Activated CD4-positive, alpha-beta T cell treated with anti-CD3 and anti-CD28 coated beads, Interleukin-2, amount 50 U/mL, for 1 hour (primary cell): Measurements from ENCODE around the gene PPM1A.
"Not testable (repeated sequence)": the region's sequence is repeated elsewhere in the genome, so short reads cannot be mapped to it uniquely, and the experiment has no call there.

Experiments
- DNase-seq: peaks from one replicate; pipeline ENCODE4 v3.0.0-alpha.2; 2020

The PPM1A gene

DNA sequence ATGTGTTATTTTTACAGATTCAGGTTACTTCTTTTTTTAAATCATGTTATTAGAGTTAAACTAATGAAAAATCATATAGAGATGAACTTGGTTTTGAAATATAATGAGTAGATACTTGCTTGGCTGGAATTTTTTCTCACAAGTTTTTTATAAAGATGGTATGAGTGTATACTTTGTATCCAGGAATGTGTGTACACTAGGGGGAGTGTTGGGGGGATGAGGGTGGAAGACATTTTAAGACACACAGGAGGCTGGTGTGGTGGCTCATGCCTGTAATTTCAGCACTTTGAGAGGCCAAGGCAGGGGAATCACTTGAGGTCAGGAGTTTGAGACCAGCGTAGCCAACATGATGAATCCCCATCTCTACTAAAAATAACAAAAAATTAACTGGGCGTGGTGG, 23.2 kb downstream of the PPM1A start:
- DNase-seq = no peak

DNA sequence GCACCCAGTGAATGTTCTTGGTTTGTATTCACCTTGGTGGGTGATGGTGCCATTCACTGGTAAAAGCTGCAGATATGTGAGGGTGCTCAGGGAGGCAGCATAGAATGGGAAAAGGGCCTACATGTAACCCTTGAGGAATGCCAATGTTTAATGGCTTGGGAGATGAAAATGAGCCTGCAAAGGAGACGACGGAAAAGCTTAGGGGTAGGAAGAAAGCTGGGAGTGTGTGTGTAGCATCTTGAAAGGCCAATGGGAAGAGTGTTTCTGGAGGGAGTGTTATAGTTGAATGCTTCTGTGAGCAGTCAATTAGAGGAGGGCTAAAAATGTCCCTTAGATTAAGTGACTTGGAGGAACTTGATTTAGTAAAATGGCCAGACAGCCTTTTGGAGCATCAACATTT, 24.9 kb downstream of the PPM1A start:
- DNase-seq = no peak

DNA sequence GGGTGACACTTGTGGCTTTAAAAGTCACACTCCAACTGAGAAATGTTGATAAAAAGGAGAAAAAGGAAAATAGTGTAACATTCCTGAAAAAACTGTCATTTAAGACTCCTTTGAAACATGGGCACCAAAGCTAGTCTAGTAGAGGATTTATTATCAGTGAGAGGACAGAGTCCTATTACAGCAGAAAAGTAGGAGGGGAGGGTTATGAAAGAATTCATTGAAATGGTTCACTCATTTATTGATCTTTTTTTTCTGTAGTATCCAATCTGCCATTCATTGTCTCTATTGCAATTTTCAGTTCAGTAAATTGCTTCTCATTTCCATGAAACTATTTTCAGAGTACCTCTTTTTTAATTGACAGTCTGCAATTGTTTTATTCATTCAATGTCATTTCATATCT, 25.4 kb downstream of the PPM1A start:
- no peak for DNase-seq

DNA sequence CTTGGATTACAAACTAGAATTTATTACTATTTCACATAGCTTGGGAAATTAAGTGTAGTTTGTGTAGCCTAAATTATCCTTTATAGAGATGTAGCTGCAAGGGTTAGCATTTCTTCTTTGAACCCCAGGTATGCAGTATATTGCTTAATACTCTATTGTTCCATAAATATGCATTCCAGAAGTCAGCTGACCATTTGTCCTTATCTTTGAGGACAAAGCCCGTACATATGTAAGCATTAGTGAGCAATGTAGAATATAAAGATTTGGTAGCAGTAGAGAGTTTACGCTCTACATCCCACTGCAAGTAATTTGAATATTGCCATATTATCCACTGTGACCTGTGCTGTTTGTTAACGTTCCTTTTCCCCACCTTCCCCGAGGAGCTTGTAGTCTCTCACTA, 26.9 kb downstream of the PPM1A start:
- DNase-seq = no peak

DNA sequence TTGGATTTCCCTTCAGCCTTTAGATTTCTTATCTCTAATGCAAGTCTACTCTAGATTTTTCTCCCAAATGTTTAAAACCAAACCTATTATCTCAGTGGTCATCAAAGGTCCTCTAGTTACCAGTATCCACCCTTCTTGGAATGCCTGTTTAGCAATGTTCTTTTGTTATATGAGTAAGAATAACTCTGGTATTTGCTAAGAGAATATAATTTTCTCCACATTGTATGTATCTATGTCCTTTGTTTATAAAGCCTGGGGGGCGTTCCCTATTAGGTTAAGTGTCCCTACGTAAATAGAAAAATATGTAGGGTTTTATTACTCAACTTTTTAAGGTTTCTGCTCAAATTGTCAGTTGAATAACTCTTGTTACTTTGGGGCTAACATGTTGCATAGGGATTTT, 27.3 kb downstream of the PPM1A start:
- no peak for DNase-seq

DNA sequence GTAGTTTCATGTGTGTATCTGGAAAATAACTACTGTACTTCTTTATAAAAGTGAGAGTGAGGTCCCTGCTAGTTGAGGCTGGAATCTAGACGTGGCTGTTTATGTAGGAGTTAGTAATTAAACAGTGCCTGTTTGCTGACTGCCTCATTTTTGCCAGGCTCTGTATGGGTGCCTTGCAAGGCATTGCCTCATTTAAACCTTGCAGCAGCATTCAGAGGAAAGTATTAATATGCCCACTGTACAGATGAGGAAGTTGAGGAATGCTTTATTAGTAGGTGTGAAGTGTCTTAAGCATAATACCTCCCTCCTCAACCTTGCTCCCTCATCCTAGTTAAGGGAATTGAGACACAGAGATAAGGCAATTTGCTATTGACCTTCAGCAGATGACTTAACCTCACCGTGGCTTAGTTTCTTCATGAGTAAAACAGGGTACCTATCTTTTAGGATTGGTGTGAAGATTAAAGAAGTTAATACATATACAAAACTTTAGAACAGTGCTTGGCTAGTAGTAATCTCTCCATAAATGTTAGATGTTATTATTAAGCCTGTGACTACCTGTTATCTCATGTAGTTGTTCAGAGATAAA, 28.7 kb downstream of the PPM1A start:
- no peak for DNase-seq

DNA sequence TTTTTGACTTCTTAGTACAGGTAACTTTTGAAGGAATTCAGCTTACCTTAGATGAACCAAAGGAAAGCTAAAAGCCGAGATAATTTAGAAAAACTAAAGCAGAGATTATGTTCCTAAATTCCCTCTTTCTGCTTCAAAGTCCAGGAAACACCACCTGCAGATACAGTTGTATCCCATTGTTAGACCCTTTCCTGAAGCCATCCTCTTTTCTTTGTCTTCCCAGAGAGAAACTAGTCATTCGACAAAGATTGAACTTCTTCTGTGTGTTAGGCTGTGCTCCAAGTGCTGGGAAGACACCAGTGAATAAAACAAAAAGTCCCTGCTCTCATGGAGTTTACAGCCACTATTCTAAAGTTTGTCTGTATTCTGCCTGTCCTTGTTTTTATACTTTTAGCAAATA, 29.3 kb downstream of the PPM1A start:
- no peak for DNase-seq

DNA sequence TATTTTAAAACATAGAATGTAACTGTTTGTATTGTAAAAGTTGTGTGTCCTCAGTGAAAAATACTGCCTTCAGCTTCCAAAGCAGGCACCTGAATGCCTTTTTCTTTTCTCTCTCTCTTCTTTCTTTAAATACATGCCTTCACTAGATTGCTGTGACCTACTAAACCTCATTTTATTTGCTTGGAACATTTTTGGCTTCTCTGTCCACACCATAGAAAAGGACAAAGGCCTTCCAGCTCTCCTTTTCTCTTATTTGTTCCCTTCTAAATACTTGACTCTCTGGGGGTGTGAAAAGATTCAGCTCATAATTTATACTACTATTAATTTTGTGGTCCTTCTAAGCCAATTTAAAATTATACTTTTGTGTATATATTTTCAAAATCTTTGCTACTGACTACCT, 38.4 kb downstream of the PPM1A start:
- DNase-seq = no peak

DNA sequence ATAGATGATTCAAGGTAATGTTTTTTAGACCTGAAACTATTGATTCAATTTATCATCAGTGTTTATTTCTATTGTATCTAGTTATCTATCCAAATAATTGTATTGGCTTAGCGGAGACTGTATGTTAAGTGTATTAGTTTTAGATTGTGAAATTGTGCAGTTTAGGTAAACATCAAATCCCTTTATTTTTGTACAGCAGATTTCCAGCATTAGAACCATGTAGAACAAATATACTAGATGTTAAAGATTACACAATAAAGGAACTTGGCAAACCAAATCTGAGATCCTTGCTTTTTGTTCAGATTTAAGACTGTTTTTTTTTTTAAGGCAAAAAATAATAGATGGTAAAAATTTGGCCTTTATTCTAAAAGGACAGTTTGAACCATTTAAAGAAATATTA, 39.3 kb downstream of the PPM1A start:
- no peak for DNase-seq

DNA sequence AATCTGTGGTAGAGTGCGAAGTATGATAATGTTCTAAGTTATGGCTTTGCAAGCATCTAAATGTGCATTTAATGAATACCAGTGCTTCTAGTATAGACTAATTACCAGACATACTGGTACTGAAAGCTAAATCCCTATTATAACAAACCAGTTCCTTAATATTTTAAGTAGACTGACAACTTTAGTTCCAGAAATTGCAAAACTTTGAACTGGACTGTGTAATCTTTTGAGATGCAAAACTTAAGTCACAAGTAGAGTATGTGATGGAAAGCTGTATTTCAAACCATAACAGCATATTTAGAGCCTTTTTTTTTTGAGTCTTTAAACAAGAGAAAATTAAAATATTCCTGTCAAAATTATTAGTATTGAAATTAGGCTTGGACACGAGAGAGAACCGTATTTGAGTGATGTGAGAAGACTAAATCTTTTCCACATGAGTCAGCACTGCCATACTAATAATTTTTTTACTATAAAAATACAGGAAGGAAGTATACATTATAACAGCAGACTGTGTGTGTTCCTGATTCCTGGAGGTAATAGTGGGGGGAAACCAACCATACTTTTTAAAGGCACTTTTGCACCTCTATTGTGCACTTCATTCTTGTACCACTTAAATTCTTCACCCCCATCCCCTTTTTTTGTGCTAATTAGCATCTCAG, 45.5 kb downstream of the PPM1A start:
- DNase-seq = no peak

DNA sequence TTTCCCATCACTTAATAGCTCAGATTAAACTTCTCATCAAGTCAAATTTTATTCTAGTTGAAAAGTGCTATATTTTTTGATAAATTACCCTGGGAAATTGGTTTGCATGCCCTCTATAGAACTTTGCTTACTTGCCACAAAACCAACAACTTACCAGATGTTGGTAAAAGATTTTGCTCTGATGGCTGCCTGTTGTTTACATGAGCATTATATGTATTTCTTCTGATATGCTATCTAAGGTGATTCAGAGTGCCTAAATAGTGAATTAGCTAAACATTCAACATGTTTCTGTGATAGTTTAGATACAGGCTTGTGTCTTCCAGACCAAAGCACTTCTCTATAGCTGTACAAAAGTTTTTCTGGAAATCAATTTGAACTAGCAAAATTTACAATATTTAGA, 51.0 kb downstream of the PPM1A start:
- no peak for DNase-seq

DNA sequence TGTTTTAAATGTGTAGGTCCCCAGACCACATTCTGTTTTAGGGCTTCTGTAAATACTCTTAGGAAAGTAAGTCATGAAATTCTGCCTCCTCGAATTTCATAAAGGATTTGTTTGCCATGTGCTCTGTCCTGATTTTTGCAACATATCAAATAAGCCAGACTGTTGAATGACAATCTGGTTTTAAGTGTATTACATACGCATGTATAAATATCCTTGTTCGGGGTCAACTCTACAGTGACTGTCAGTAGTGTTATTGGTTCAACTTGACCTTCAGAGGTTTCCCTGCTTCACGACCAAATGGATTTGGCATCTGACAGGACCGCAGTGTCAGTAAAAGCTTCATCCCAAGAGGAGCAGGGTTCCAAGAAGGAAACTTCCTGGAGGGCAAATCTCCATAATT, 52.7 kb downstream of the PPM1A start:
- DNase-seq = no peak

DNA sequence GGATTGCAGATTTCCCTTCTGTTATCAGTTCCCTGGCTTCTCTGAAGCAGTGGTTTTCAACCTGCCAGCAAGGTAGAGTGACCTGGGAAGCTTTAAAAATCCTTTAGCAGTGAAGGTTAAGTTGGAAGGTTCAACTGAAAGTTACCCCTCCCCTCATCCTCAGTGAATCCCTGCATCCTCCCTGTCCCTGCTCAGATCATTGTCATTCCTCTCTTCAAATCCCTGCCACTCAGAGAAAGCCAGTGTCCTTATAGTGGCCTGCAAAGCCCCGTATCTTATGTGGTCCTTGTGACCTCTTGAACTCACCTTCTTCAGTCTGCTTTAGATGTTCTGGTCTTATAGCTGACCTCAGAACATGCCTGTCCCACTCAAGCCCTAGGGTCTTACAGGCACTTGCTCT, 53.6 kb downstream of the PPM1A start:
- no peak for DNase-seq

DNA sequence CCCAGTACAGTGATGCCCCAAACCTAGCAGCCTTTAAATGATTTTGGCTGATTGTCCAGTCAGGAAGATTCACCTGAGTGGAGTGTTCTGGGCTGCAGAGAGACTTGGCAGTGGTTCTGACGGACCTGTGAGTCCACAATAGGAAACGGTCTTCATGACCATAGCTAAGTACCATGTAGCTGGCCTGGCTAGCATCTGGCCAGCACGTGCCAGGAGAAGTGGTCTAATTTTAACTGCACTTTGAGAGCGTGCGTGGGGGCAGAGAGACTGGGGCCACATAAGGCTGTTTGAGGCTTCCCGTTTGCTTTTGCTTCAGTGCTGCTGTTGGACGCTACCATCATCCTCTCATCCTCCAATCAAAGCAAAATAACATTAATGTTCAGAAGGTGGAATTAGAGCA, 54.7 kb downstream of the PPM1A start:
- no peak for DNase-seq

DNA sequence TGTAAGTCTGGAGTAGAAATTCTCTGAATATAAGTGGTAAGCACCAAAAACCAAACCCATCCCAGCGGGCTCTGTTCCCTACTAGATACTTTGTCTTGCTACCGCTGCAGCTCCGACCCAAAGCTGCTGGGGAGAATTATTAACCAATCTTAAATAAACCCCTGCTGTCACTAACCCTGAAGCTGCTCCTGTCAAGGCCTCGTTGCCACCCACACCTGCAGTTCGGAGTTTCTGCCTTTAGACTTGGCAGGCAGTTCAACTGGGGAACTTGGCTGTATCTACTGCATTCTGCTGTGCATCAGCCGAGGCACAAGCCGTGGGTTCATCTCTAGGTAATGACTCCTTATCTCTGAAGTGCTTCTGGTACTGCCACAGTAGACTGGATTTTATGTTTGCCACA, 55.5 kb downstream of the PPM1A start:
- DNase-seq = no peak

DNA sequence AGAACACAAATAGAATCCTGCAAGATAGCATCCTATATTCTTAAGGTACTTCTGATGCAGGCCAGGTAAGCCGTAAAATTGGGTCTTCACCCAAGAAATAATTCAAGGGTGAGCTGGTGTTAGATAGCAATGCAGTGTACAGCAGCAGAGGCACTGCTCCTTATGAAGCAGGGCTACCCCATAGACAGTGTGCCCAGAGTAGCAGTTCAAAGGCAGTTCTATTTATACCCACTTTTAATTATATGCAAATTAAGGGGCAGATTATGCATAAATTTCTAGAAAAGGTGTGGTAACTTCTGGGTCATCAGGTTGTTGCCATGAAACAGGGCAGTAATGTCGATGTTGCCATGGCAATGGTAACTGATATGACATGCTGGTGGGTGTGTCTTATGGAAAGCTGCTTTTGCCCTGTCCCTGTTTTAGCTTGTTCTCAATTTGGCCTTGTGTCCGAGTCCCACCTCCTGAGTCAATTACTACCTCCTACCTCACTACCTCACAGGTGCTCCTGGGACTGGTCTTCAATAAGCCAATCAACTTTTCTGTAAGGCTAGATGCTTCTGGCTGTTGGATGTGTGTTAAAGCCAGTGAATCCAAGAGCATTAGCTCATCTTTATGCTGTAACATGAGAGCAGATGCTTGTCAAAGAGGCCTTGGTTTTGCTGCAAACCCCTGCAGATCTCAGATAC, 61.0 kb downstream of the PPM1A start:
- DNase-seq = no peak

DNA sequence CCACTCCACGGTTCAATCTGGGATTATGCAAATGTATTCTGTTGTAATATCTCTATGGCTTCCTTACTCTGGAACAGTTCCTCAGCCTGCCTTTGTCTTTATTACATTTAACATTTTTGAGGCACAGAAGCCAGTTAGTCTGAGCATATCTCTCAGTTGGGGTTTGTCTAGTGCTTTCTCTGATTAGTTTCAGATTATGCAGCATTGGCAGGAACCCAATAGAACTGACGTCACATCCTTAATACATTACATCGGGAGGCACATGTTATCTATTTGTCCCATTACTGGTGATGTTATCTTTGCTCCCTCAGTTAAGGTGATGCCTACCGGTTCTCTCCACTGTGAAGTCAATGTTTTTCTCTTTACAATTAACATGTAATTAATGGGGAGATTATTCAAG, 62.4 kb downstream of the PPM1A start:
- DNase-seq = no peak

DNA sequence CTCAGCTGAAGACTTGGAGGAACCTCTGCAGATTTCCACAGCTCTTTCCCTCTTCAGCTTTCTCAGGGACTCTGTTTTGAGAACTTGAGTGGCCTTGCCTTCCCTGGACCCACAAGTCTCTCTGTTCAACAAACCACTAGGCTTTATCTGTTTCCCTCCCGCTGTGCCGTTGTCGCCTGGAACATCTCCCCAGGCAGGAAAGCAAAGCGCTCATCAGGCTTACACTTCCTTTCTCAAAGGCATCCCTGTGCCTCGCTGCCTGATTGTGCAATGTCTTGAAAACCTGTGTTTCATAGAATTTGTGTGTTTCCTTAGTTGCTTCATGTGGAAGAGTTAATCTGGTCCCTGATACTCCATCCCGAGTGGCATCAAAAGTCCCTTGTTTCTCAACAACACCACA, 64.1 kb downstream of the PPM1A start:
- no peak for DNase-seq

DNA sequence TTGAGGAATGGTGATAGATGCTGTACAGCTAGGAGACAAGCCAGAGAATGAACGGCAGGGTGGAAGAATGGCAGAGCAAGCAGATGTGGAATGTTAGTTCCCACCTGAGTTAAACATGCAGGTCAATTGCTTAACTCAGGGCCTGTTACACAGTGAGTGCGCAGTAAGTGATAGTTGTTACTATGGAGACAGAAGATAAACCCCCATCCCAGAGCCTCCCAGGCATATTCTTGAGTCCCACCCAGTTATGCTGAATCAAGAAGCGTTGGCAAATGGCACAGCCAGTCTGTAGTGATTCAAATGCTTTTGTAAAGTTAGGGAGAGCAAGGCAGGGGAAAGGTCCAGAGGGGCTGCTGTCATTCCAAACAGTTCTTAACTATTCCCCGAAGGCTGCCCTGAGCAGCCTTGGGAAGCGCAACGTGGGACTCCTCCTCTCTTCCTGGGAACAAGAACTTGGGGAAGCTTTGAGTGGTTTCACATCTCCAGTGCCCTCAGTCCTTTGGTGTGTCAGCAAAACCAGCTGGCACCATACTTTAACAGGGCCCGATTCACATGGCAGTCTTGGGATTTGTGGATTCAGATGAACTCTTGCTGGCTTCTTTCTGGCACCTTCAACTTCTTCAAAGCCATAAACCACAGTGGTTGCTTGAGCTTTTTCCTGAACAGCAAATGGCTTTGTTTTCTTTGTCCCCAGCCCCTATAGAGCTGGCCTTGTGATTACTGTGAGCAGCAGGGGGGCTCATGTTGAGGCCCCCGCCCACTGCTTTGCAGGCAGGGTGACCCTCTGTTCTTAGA, 66.4 kb downstream of the PPM1A start:
- DNase-seq = no peak

DNA sequence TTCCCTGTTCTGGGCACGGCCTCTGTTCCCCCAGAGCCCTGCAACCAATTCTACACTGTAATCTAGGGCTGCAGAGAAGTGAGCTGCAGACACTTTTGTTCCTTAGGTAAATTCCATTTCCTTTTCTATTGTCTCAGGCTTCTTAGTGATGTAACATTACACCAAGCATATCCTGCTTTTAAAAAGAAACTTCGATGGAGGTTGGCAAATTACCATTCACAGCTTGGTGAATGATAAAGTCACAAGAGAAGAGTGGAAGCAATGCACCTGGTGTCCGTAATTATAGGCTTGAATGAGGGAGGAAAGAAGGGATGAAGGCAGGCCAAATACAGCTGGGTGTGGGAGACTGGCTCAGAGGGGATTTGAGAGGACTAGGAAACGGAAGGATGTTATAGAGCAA, 68.6 kb downstream of the PPM1A start:
- no peak for DNase-seq

DNA sequence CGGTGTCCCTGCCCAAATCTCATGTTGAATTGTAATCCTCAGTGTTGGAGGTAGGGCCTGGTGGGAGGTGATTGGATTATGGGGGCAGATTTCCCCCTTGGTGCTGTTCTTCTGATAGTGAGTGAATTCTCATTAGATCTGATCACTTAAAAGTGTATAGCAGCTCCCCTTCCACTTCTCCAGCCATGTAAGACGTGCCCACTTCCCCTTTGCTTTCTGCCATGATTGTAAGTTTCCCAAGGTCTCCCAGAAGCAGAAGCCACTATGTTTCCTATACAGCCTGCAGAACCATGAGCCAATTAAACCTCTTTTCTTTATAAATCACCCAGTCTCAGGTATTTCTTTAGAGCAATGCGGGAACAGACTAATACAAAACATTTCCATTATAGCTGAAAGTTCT, 71.8 kb downstream of the PPM1A start:
- not testable (repeated sequence) for DNase-seq

DNA sequence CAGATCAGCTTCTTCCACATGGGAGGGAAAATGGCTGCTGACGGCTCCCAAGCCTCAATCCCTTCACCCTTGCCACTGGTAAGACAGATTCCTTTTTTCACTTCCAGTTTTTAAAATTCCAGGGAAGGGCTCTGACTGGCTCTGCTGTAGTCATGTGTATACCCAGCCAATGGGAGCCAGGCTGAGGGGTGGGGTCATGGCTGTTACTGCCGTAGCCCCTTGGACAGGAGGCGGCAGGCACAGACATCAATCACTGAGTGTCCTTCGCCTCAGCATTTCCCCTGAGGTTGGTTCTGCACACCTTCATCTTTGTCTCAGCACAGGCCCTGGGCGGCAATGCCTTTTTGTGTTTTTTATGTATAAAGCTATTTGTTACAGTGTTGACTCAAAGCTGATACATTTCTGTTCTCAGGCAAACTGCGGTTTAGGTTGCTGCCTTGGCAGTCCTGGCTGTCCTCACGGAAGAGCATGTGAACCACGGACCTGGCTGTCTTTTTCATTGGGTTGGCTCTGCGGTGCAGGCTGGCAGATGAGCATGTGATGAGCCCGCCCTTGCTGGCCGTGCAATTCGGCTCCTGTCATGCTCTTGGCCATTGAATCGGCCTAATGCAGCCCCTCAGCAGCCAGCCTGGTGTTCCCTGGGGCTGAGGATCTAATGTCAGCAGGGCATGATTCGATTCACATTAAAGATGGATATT, 74.3 kb downstream of the PPM1A start:
- DNase-seq = no peak

DNA sequence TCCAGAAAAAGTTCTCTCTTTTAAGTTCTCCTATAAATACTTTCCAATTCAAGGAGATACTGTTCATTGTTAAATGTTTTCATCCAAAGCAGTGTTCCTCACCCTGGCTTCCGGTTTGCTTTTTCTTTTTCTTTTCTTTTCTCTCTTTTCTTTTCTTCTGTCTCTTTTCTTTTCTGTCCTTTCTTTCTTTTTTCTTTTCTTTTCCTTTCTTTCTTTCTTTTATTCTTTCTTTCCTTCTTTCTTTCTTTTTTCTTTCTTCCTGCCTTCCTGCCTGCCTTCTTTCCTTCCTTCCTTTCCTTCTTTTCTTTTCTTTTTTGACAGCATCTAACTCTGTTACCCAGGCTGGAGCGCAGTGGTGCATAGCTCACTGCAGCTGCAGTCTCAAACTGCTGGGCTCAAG, 75.8 kb downstream of the PPM1A start:
- no peak for DNase-seq
